T-helper 2 cell treated with Interferon-gamma antibody and Interleukin-4, amounts not matched to agents 5 μg/mL and 100 μg/mL, for 36 hours (primary cell): ENCODE measurements around the gene TMTC2.
"Not testable (repeated sequence)": the region's sequence is repeated elsewhere in the genome, so short reads cannot be mapped to it uniquely, and the experiment has no call there.

ENCODE experiments used
- DNase-seq: peaks from one replicate; pipeline ENCODE4 v3.0.0; 2021; ENCODE audit warnings: low spot score
- H3K27ac Mint-ChIP-seq: one replicate; pipeline ENCODE4 v1.8.0; 2021; ENCODE audit warnings: mild to moderate bottlenecking, mixed read lengths
- H3K27me3 Mint-ChIP-seq: one replicate; pipeline ENCODE4 v1.8.0; 2021; ENCODE audit warnings: low read depth, mixed read lengths
- H3K36me3 Mint-ChIP-seq: one replicate; pipeline ENCODE4 v1.8.0; 2021; ENCODE audit warnings: low read depth, mixed read lengths
- H3K4me1 Mint-ChIP-seq: one replicate; pipeline ENCODE4 v1.8.0; 2021; ENCODE audit warnings: low read depth, mixed read lengths
- H3K4me3 Mint-ChIP-seq: one replicate; pipeline ENCODE4 v1.8.0; 2022; ENCODE audit warnings: mild to moderate bottlenecking, moderate library complexity, mixed read lengths
- H3K9me3 Mint-ChIP-seq: one replicate; pipeline ENCODE4 v1.8.0; 2021; ENCODE audit warnings: mixed read lengths

TMTC2 gene

GRCh38 chr12:83099436-83099835 is 412.7 kb downstream of the TMTC2 start:
- no peaks in the 10 kb centered on the region for H3K9me3 Mint-ChIP-seq
- H3K27me3 Mint-ChIP-seq, result no peaks in the 10 kb centered on the region
- H3K36me3 Mint-ChIP-seq, result no peaks in the 10 kb centered on the region
- no peak for DNase-seq
- H3K27ac Mint-ChIP-seq, result no peak overlapping the region
- H3K4me3 Mint-ChIP-seq, result no peak overlapping the region
- no peaks in the 10 kb centered on the region for H3K4me1 Mint-ChIP-seq

DNA sequence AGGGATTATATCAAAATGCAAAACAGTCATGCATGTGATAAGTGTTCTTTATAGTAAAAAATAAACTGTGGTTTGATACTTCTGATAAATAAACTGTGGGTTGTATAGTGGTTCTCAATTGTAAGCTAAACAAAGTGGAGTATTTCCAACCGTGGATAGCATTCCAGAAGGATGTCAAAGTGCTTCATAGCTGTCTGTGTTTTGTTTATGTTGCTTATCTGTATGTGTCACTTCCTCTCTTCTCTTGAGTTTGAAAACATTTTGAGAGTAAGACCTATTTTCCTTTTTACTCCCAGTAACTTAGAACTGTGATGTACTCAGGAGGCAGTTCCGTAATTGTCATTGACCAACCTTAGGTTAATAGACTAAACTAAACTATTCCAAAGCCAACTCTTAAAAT is 415.8 kb downstream of the TMTC2 start:
- Mint-ChIP-seq H3K36me3 (no peaks in the 10 kb centered on the region), H3K4me1 (no peaks in the 10 kb centered on the region), H3K27ac (no peak overlapping the region), H3K4me3 (no peak overlapping the region), H3K27me3 (no peaks in the 10 kb centered on the region), H3K9me3 (no peaks in the 10 kb centered on the region)
- no peak for DNase-seq

DNA sequence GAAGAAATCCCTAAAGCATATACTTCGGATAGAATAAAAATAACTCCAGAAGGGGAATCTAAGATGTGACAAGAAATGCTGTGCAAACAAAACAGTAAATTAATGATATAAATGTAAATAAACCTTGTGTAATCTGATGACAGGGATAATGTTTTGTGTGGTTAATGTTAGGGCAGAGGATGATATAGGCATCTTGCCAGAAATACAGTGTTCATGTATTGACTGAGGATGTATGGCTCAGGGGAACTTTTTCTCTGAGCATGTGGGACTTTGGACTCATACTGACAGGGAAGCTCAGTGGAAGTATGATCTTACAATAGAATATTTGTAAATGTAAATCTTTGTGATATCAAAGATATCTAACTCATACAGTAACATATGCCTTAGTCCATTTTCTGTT is 420.2 kb downstream of the TMTC2 start:
- no peaks in the 10 kb centered on the region for H3K27me3 Mint-ChIP-seq
- DNase-seq, result no peak
- no peak overlapping the region for H3K27ac Mint-ChIP-seq
- H3K4me3 Mint-ChIP-seq, result no peak overlapping the region
- H3K4me1 Mint-ChIP-seq, result no peaks in the 10 kb centered on the region
- no peaks in the 10 kb centered on the region for H3K9me3 Mint-ChIP-seq
- H3K36me3 Mint-ChIP-seq, result no peaks in the 10 kb centered on the region

GRCh38 chr12:83110424-83110823 is 423.7 kb downstream of the TMTC2 start:
- no peaks in the 10 kb centered on the region for H3K9me3 Mint-ChIP-seq
- DNase-seq, result no peak
- H3K27me3 Mint-ChIP-seq, result no peaks in the 10 kb centered on the region
- H3K36me3 Mint-ChIP-seq, result no peaks in the 10 kb centered on the region
- no peak overlapping the region for H3K27ac Mint-ChIP-seq
- H3K4me3 Mint-ChIP-seq, result no peak overlapping the region
- H3K4me1 Mint-ChIP-seq, result no peaks in the 10 kb centered on the region

DNA sequence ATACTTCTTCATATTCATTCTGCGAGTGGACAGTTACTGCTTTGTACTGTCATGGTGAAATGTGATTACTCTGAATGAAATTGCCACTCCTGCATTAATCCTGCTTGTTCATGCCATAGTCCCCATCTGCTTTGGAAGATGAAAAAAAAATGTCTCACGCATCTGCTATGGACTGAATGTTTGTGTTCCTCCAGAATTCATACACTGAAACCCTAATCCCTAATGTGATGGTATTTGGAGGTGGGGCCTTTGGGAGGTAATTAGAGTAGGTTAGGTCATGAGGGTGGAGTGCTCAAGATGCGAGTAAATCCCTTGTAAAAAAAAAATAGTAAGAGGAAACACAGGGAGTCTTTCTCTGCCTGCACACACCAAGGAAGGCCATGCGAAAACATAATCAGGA is 427.2 kb downstream of the TMTC2 start:
- H3K36me3 Mint-ChIP-seq, result no peaks in the 10 kb centered on the region
- H3K4me3 Mint-ChIP-seq, result no peak overlapping the region

DNA sequence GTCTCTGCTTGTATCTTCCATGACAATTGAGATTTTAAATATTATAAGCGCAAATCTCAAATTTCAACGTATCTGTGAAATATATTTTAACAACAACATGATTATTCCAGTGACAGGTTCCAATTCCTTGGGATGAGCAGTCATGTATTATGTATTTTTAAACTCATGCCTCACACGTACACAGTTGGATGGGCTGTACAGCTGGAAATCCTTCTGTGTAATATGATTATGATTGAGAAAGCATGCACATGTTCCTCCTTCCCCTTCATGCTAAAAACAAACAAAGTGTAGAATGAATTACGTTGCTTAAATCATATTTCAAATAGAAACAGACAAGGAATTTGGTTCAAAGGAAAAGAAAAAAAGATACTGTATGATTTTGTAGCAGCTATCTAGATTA is 428.3 kb downstream of the TMTC2 start:
- H3K36me3 Mint-ChIP-seq, result no peaks in the 10 kb centered on the region
- H3K27me3 Mint-ChIP-seq, result no peaks in the 10 kb centered on the region
- H3K9me3 Mint-ChIP-seq, result peaks cover 7% of the 10 kb centered on the region
- no peaks in the 10 kb centered on the region for H3K4me1 Mint-ChIP-seq
- DNase-seq, result no peak
- no peak overlapping the region for H3K4me3 Mint-ChIP-seq
- no peak overlapping the region for H3K27ac Mint-ChIP-seq

More for the DNA sequence above, 427.2 kb downstream of the TMTC2 start:
- no peaks in the 10 kb centered on the region for H3K27me3 Mint-ChIP-seq
- no peaks in the 10 kb centered on the region for H3K4me1 Mint-ChIP-seq
- DNase-seq, result no peak
- no peak overlapping the region for H3K27ac Mint-ChIP-seq
- peaks cover 4% of the 10 kb centered on the region for H3K9me3 Mint-ChIP-seq

DNA sequence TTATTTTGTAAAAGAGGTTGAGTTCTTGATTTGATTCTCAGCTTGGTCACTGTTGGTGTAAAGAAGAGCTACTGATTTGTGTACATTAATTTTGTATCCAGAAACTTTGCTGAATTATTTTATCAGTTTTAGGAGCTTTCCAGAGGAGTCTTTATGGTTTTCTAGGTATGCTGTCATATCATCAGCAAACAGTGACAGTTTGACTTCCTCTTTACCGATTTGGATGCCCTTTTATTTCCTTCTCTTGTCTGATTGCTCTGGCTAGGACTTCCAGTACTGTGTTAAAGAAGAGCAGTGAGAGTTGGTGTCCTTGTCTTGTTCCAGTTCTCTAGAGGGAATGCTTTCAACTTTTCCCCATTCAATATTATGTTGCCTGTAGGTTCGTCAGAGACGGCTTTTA is 431.2 kb downstream of the TMTC2 start:
- H3K9me3 Mint-ChIP-seq, H3K27me3 Mint-ChIP-seq, H3K36me3 Mint-ChIP-seq, H3K27ac Mint-ChIP-seq, DNase-seq, H3K4me1 Mint-ChIP-seq, H3K4me3 Mint-ChIP-seq: not testable (repeated sequence)

DNA sequence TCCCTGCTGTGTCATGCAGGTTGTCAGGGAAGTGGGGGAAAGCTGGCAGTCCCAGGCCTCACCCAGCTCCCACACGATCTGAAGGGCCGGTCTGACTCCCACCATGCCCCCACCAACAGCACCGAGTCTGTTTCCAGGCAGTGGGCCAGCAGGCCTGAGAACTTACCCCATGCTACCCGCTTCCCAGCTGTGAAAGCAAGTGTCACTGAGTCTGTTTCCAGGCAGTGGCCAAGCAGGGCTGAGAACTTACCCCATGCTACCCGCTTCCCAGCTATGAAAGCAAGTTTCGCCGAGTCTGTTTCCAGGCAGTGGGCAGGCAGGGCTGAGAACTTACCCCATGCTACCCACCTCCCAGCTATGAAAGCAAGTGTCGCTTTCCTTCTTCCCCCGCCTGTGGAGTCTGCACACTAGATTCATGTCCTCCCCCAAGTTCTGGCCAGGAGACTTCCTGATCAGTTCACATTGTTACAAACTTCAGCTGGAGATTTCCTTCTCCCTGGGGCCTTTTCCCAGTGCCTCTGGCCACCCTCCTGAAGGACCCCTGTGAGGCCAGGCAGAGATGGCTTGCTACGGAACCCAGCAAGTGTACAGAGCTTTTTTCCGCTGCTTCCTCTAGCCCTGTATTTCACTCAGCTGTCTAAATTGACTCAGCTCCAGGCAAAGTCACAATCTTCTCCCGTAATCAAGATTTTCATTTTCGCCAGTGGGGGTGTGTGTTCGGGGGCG is 435.4 kb downstream of the TMTC2 start:
- no peak for DNase-seq
- H3K36me3 Mint-ChIP-seq, result no peaks in the 10 kb centered on the region
- H3K27me3 Mint-ChIP-seq, result no peaks in the 10 kb centered on the region
- H3K4me3 Mint-ChIP-seq, result no peak overlapping the region
- no peaks in the 10 kb centered on the region for H3K4me1 Mint-ChIP-seq
- peaks cover 7% of the 10 kb centered on the region for H3K9me3 Mint-ChIP-seq
- no peak overlapping the region for H3K27ac Mint-ChIP-seq

GRCh38 chr12:83122623-83122934 is 435.9 kb downstream of the TMTC2 start:
- H3K27me3 Mint-ChIP-seq, result no peaks in the 10 kb centered on the region
- no peak overlapping the region for H3K27ac Mint-ChIP-seq
- no peak overlapping the region for H3K4me3 Mint-ChIP-seq
- peaks cover 7% of the 10 kb centered on the region for H3K9me3 Mint-ChIP-seq
- no peaks in the 10 kb centered on the region for H3K36me3 Mint-ChIP-seq
- H3K4me1 Mint-ChIP-seq, result no peaks in the 10 kb centered on the region
- DNase-seq, result no peak

DNA sequence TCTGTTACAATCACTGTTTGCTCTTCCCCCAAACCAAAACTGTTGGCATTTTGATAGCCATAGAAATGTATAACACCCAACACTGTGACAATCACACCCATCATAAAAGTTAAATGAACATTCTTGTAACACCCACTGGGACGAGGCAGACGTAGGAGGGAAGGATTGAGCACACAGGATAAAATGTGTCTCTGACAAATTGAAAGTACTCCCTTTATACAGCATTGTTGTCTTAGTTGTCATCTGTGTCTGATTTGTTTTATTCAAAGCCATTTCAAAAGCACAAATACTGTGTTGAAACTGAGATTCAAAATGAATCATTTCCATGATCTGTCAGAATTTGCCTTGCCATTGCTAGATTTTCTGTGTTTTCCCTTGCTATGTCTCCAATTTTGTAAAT is 436.3 kb downstream of the TMTC2 start:
- Mint-ChIP-seq H3K36me3 (no peaks in the 10 kb centered on the region), H3K4me3 (no peak overlapping the region)

GRCh38 chr12:83128540-83128939 is 441.8 kb downstream of the TMTC2 start:
- Mint-ChIP-seq H3K9me3 (no peaks in the 10 kb centered on the region), H3K36me3 (no peaks in the 10 kb centered on the region), H3K4me1 (no peaks in the 10 kb centered on the region), H3K4me3 (no peak overlapping the region), H3K27ac (no peak overlapping the region), H3K27me3 (no peaks in the 10 kb centered on the region)
- DNase-seq, result no peak

More for the DNA sequence above, 436.3 kb downstream of the TMTC2 start:
- DNase-seq, result no peak
- no peak overlapping the region for H3K27ac Mint-ChIP-seq
- no peaks in the 10 kb centered on the region for H3K4me1 Mint-ChIP-seq
- H3K9me3 Mint-ChIP-seq, result peaks cover 7% of the 10 kb centered on the region
- H3K27me3 Mint-ChIP-seq, result no peaks in the 10 kb centered on the region

GRCh38 chr12:83130178-83130577 is 443.5 kb downstream of the TMTC2 start:
- Mint-ChIP-seq H3K27ac (no peak overlapping the region), H3K27me3 (no peaks in the 10 kb centered on the region), H3K9me3 (no peaks in the 10 kb centered on the region), H3K36me3 (no peaks in the 10 kb centered on the region), H3K4me1 (no peaks in the 10 kb centered on the region), H3K4me3 (no peak overlapping the region)
- DNase-seq, result no peak

- Mint-ChIP-seq H3K9me3 (no peaks in the 10 kb centered on the region), H3K27me3 (no peaks in the 10 kb centered on the region), H3K27ac (no peak overlapping the region), H3K4me1 (no peaks in the 10 kb centered on the region), H3K4me3 (no peak overlapping the region), H3K36me3 (no peaks in the 10 kb centered on the region)
- DNase-seq, result no peak
Measured at GRCh38 chr12:83132360-83132759, 445.7 kb downstream of the TMTC2 start.

GRCh38 chr12:83136411-83136810 is 449.7 kb downstream of the TMTC2 start:
- H3K27ac Mint-ChIP-seq, result no peak overlapping the region
- H3K4me3 Mint-ChIP-seq, result no peak overlapping the region
- DNase-seq, result no peak
- peaks cover 7% of the 10 kb centered on the region for H3K9me3 Mint-ChIP-seq
- peaks cover 3% of the 10 kb centered on the region for H3K4me1 Mint-ChIP-seq
- H3K36me3 Mint-ChIP-seq, result no peaks in the 10 kb centered on the region
- no peaks in the 10 kb centered on the region for H3K27me3 Mint-ChIP-seq

GRCh38 chr12:83140135-83140534 is 453.4 kb downstream of the TMTC2 start:
- H3K9me3 Mint-ChIP-seq, result peaks cover 10% of the 10 kb centered on the region
- no peaks in the 10 kb centered on the region for H3K36me3 Mint-ChIP-seq
- no peak overlapping the region for H3K4me3 Mint-ChIP-seq
- peaks cover 5% of the 10 kb centered on the region for H3K4me1 Mint-ChIP-seq
- no peak for DNase-seq
- H3K27me3 Mint-ChIP-seq, result no peaks in the 10 kb centered on the region
- no peak overlapping the region for H3K27ac Mint-ChIP-seq
